Right lung (tissue), 5 donors: ENCODE results near the gene DPF3. TPM values are rescaled to one million over a fixed set of nuclear protein-coding genes. Genes with fewer than 3 reads are reported as not detected.

Experiments
- DNase-seq, 2 donors: peaks; one replicate each; pipeline ENCODE4 v3.0.0-alpha.2; 2013
- polyA plus RNA-seq, 5 donors: library from polyadenylated mRNA; unstranded; fragments of 120-200 nt; gene quantifications; one replicate each; pipeline versions ENCODE4 v1.2.1 to v1.2.3, GENCODE V29; 2013; ENCODE audit warnings: inconsistent platforms in 1 of 5, low replicate concordance in 1 of 5; ENCODE audit not compliant: insufficient read length in 5 of 5, insufficient read depth in 1 of 5

Gene DPF3
- polyA plus RNA-seq, 5 donors: 1.6 to 2.4 (median 1.8) TPM

DNA sequence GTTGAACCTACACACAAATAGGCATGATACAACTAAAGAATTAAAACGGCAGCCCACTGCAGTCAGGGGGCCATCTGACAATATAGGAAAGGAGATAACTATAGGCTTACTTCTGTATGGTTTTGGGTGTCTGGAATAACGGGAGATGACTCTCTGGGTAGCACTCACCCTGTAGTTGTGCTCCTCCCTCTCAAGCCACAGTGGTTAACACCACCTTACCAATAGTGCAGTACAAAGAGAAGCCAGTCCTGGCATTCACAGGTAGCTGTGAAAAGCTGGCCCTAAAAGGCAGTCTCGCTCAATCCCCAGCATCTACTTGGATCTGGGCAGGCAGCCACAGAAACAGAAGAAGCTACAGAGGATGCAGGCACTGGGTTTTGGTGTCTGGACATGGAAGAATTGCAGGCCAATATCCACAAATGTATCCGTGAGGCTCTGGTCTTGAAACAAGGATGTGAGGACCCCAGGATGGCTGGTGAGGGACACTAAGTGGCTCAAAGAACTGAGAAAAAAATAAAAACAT lies 93.0 kb downstream of the DPF3 start:
- DNase-seq: no peak

DNA sequence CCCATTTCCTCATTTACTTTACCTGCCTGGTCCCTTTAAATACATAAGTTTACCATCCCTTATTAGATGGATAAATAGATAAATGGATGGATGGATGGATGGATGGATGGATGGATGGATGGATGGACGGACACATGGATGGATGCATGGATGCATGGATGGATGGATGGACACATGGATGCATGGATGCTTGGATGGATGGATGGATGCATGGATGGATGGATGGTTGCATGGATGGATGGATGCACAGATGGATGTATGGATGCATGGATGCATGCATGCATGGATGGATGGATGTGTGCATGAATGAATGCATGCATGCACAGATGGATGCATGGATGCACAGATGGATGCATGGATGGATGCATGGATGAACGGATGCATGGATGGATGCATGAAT lies 93.6 kb downstream of the DPF3 start:
- DNase-seq: no peak

GRCh38 chr14:72796935-72797334 lies 97.0 kb downstream of the DPF3 start:
- DNase-seq: no peak

GRCh38 chr14:72793156-72793939 lies 100.6 kb downstream of the DPF3 start:
- no peak for DNase-seq

GRCh38 chr14:72792051-72792788 lies 101.7 kb downstream of the DPF3 start:
- no peak for DNase-seq

- DNase-seq: no peak
Measured at GRCh38 chr14:72790887-72791566, 102.9 kb downstream of the DPF3 start.

DNA sequence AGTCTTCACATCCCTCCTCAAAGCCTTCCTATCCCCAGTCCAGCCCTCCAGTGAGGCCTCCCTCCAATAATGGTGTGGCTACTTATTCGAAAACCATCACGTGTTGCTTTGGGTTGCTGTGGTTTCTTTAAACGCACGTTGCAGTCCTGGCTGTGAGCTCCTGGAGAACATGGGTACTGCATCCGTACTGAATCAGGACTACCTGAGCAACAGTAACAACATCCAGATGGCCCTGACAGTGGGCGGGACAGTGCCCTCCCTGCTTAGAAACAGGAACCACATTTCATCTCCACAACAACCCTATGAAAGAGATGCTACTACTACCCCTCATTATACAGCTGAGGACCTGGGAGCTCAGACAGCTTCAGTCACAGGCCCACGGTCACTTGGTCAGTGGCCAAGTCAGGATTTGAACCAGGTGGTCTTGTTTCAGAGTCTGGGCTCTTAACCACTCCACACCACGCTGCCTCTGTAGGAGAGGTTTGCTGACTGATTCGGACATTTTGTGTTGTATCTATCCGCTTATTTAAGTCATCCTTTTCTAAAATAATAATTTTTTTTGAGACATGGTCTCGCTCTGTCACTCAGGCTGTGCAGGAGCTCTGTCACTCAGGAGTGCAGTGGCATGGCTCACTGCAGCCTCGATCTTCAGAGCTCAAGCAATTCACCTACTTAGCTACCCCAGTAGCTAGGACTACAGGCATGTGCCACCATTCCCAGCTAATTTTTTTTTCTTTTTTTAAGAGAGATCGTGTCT lies 104.8 kb downstream of the DPF3 start:
- no peak for DNase-seq

DNA sequence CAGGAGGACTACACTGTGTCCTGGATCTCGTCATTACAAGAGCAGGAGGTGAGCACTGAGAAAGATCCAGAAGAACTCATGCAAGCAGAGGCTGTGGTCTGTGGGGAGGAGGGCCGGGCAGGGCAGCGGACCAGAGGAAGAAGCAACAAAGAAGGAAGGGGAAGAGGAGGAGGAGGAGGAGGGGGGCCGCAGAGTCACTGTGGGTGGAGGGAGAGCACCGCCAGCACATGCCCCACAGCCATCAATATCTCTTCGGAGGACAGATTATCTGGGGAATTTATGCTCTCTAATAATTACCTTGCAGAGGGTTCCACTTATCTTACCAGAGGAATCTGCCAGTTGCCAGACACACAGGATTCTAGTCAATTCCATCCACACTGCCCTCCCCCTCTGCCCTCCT lies 105.6 kb downstream of the DPF3 start:
- no peak for DNase-seq

DNA sequence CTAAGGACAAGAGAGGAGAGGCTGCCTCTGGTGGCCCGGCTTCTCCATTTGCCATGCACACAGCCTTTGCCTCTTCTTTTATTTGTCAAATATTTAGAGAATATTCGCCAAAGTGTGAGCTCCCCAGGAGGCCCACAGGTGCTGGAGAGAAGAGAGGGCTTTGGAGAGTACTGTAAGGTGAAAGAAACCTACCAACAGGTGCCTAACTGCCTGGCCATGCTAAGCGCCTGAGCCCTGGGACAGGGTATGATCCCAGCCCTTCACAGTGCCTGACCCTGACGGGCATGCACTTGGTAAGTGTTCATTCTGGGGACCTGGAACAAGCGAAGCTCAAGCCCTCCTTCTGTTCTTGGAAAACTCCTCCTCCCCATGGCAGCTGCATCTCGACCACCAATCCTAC lies 106.1 kb downstream of the DPF3 start:
- no peak for DNase-seq

DNA sequence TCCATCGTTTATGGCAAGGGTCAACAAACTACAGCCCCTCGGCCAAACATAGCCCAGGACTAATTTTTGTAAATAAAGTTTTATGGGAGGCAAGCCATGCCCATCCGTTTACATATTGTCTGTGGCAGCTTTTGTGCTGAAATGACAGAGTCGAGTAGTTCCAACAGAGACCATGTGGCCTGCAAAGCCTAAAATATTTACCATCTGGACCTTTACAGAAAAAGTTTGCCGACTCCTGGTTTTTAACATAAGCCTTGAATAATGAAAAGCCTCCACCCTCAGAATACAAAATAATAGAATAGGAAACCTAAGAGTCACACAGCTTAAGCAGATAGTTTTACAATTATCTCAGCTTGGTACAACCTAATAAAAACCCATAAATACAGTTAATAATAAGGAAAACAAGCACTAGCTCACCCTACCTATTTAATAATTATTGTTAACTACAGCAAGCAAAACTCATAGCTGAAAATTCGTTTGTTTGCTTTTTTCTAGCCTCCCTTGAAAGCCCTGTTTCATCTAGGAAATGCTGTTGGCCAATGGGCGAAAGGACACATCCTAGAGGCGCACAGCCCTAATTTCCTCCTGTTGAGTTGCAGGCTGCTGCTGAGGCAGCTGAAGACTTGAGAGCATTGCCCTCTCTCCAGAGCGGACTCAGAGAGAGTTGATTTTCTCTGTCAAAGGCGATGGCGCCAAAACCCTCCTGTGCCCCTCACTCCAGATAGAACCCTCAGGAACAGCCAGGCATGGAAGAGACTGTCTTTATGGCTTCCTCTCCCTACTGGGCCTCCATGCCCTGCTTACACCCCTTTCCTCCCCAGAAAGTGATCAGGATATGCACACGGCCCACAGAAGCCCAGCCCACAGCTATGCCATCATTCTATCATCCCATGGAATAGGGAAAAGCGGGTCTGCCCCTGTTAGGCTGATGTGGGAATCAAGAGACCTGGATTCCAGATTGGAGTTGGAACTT lies 107.2 kb downstream of the DPF3 start:
- DNase-seq: no peak

- no peak for DNase-seq
Measured at GRCh38 chr14:72783741-72784140, 110.2 kb downstream of the DPF3 start.

DNA sequence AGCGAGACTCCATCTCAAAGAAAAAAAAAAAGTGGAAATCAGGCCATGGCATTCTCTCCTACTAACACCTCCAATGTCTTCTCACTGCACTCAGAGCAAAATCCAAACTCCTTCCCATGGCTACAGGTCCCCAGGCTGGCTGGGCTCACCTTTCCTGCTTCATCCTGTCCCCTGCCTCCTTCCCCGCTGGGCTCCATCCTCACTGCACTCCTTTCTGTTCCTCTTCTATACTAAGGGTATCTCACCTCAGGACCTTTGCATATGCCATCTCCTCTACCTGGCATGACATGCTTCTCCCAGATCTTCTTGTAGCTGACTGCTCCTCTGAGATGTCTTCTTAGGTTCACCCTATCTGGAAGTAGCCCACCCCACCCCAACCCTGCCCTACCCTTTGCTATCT lies 111.1 kb downstream of the DPF3 start:
- no peak for DNase-seq

DNA sequence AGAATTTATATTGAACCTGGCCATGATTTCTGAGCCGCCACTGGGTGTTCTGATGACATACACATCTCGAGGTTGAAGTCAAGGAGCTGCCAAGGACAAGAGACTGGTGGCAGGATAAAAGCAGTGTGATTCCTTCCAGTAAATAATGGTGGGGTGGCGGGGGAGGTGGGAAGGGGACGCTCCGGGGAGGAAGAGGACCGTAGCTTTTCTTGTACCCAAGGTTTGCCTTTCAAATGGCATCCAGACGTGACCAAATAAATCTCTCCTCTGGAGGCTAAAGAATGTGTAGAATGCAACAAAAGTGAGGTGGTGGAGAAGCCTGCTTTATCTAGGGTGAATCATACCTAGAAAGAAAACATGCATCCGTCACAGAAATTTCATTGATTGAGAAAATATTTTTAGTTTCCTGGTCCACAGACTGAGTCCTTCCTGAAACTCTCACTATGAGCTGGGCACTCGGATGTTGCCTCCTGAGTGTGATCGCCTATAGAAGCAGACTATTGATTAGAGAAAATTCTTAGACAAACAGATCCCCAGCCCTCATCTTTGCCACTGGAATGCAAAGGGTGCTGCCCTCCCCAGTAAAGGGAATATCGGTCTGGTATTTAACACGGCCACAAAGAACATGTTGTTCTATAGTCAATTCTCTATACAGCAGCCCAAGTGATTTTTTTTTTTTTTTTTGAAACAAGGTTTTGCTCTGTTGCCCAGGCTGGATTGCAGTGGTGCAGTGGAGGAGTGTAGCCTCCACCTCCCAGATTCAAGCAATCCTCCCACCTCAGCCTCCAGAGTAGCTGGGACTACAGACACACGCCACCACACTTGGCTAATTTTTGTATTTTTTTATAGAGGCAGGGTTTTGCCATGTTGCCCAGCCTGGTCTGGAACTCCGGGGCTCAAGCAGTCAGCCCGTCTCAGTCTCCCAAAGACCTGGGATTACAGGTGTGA lies 112.1 kb downstream of the DPF3 start:
- DNase-seq: no peak

DNA sequence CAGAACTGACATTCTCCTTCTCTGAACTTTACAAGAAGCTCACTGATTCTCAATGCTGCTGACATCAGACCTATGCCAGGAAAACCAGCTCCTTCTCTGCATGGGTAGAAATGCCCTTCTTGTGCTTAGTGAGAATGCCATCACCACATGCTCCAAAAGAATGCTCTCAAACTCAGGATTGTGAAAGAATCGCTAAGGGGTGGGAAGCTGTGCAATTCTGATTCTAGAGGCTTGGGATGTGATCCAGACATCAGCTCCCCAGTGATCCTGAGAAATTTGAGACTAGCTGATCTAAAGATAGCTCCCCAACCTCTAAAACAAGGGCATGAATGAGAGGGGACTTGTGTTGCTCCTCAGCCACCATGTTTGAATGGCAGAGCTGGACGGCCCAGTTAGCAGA lies 113.2 kb downstream of the DPF3 start:
- DNase-seq: no peak

DNA sequence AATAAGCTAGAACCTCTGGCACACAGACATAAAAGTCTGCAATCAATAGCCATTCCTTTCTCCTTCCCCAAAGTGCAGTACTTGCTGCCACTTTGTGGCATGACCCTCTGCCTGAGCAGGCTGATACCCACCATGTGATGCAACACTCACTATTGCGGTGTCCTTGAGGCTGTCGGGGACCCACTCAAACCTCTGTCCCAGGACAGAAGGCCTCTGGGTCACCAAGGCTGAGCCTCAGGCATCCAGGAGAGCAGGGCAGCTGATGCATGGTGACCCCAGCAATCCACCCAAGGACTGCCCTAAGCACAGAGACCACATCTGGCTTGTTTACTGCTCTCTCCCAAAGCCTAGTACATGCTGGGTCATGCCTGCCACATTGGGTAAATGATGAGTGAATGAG lies 114.2 kb downstream of the DPF3 start:
- no peak for DNase-seq

GRCh38 chr14:72777636-72778035 lies 116.3 kb downstream of the DPF3 start:
- DNase-seq: no peak

GRCh38 chr14:72776701-72777261 lies 117.1 kb downstream of the DPF3 start:
- no peak for DNase-seq

GRCh38 chr14:72775923-72776554 lies 117.9 kb downstream of the DPF3 start:
- DNase-seq: no peak
